ENCODE results near the gene BFSP2.

GRCh38 chr3:133400006-133400515 lies at the start of gene BFSP2:
- TF ChIP-seq POLR2A (IDR thresholded peaks at IDR 0.05; ENCODE audit: low read depth, low read length) (no peak), POLR2AphosphoS5 (IDR thresholded peaks at IDR 0.05; ENCODE audit: low read depth, low read length) (no peak), SPI1 (IDR thresholded peaks at IDR 0.05; ENCODE audit: low read depth, low read length) (no peak), TAF1 (IDR thresholded peaks at IDR 0.05; ENCODE audit: low read depth, low read length) (no peak)
